MCF 10A (cell line): ENCODE data around the gene PALS2. TPM values are rescaled to one million over a fixed set of nuclear protein-coding genes. Genes with fewer than 3 reads are reported as not detected.

Source experiments
- Bru-seq: library from RNA; stranded (reverse); fragments of 400-500 nt; gene quantifications from one replicate; lab custom pipeline; 2021; lab: Mats Ljungman, UMichigan
- BruChase-seq, 2 experiments: library from RNA; stranded (reverse); fragments of 400-500 nt; gene quantifications; one replicate each; lab custom pipeline; 2021; lab: Mats Ljungman, UMichigan
- BruUV-seq: library from RNA; stranded (reverse); fragments of 400-500 nt; replicated peaks from 2 replicates; lab custom pipeline; 2021; lab: Mats Ljungman, UMichigan
- CTCF ChIA-PET: fragments of 300-600 bp; sonication (Branson Sonifier 250); formaldehyde crosslinking; extraction: SDS; loops from one replicate; lab custom pipeline; 2021; ENCODE audit warnings: antibody characterized with exemption, inconsistent platforms; lab: Yijun Ruan, JAX
- POLR2A ChIA-PET: fragments of 300-600, 350-650 bp; sonication (Branson Sonifier 250); formaldehyde crosslinking; extraction: SDS; loops from one replicate; lab custom pipeline; 2020; ENCODE audit warnings: antibody characterized with exemption, inconsistent platforms; lab: Yijun Ruan, JAX
- DNase-seq: peaks from one replicate; pipeline ENCODE4 v3.0.0-alpha.2; 2018; ENCODE audit not compliant: unreplicated experiment
- H3K27ac Mint-ChIP-seq: one replicate; pipeline ENCODE4 v1.8.0; 2022; ENCODE audit warnings: mild to moderate bottlenecking, low read depth, mixed read lengths; ENCODE audit not compliant: unreplicated experiment
- H3K27me3 Mint-ChIP-seq: one replicate; pipeline ENCODE4 v1.8.0; 2022; ENCODE audit warnings: mixed read lengths; ENCODE audit not compliant: insufficient read depth, unreplicated experiment
- H3K36me3 Mint-ChIP-seq: one replicate; pipeline ENCODE4 v1.8.0; 2022; ENCODE audit warnings: mild to moderate bottlenecking, moderate library complexity, mixed read lengths; ENCODE audit not compliant: insufficient read depth, unreplicated experiment
- H3K4me1 Mint-ChIP-seq: one replicate; pipeline ENCODE4 v1.8.0; 2022; ENCODE audit warnings: mixed read lengths; ENCODE audit not compliant: insufficient read depth, unreplicated experiment
- H3K4me3 Mint-ChIP-seq: one replicate; pipeline ENCODE4 v1.8.0; 2022; ENCODE audit warnings: mild to moderate bottlenecking, moderate library complexity, mixed read lengths; ENCODE audit not compliant: unreplicated experiment
- H3K9me3 Mint-ChIP-seq: one replicate; pipeline ENCODE4 v1.8.0; 2022; ENCODE audit warnings: mixed read lengths; ENCODE audit not compliant: unreplicated experiment
- intact Hi-C: fragments of 100-400 bp; cut with micrococcal nuclease; formaldehyde crosslinking; loops from 2 replicates; pipeline ENCODE4 v1.14.1; 2022
- long read RNA-seq: library from polyadenylated mRNA; stranded (forward); transcript quantifications from one replicate; pipeline ENCODE4 v2.0.0, GENCODE V29; 2022
- total RNA-seq: library from RNA; stranded (reverse); gene quantifications from 2 replicates; pipeline ENCODE4 v1.2.3, GENCODE V29; 2022
- TF ChIP-seq, protein P1 (sequence below): fragments of 200-600 bp; IDR thresholded peaks from one replicate; pipeline ENCODE4 v1.8.0; 2022; ENCODE audit warnings: antibody characterized with exemption, mild to moderate bottlenecking; ENCODE audit not compliant: unreplicated experiment

The PALS2 gene, protein sequence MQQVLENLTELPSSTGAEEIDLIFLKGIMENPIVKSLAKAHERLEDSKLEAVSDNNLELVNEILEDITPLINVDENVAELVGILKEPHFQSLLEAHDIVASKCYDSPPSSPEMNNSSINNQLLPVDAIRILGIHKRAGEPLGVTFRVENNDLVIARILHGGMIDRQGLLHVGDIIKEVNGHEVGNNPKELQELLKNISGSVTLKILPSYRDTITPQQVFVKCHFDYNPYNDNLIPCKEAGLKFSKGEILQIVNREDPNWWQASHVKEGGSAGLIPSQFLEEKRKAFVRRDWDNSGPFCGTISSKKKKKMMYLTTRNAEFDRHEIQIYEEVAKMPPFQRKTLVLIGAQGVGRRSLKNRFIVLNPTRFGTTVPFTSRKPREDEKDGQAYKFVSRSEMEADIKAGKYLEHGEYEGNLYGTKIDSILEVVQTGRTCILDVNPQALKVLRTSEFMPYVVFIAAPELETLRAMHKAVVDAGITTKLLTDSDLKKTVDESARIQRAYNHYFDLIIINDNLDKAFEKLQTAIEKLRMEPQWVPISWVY
- total RNA-seq (36.3 and 45.9 TPM in 2 replicates), Bru-seq, nascent RNA (percentile 78 among the genes with signal in this experiment), BruChase-seq, experiment 1, labeled RNA remaining after a 6-hour chase (percentile 61 among the genes with signal in this experiment), BruChase-seq, experiment 2, labeled RNA remaining after a 2-hour chase (percentile 70 among the genes with signal in this experiment)
- long read RNA-seq, full-length matches to known transcripts, result 14 of 27 reads
- long read RNA-seq, partial matches to known transcripts, result 5 of 27 reads
- long read RNA-seq, other reads (novel, unspliced or antisense), result 8 of 27 reads

DNA sequence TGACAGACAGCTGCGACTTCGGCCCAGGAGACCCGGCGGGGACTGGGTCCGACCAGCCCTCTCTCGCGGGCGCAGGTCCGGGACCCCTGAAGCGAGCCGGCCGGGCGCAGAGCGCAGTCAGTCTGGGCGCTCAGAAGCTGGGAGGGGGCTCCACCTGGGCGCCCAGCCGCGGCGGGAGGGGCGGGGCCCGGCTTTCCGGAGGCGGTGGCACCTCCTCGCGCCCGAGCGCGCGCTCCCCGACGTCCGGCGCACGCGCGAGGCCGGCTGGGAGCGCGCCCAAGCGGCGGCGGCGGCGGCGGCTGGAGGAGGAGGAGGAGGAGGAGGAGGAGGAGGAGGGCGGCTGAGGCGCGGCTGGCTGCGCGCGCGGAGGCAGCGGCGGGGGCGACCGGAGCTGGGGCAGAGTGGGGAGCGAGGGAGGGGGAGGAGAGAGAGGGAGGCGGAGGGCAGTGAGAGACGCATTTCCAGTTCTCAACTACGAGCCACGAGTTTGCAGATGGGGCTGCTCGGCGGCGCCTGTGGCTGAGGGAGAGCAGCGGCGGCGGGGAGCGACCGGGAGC, at the start of gene PALS2:
PALS2 (plus strand) TSS at position 456 of the 557 bp plus-strand sequence. CDS start 50,216 bp downstream, outside the sequence.
- Mint-ChIP-seq H3K4me1 (peaks cover 19% of the 10 kb centered on the region), H3K27me3 (peaks cover 28% of the 10 kb centered on the region), H3K27ac (peak within 1 kb of the TSS; percentile 95), H3K4me3 (peak within 1 kb of the TSS; percentile 99), H3K9me3 (no peaks in the 10 kb centered on the region), H3K36me3 (peaks cover 6% of the 10 kb centered on the region)
- no TSS peak for BruUV-seq
- TF ChIP-seq, protein P1, sequence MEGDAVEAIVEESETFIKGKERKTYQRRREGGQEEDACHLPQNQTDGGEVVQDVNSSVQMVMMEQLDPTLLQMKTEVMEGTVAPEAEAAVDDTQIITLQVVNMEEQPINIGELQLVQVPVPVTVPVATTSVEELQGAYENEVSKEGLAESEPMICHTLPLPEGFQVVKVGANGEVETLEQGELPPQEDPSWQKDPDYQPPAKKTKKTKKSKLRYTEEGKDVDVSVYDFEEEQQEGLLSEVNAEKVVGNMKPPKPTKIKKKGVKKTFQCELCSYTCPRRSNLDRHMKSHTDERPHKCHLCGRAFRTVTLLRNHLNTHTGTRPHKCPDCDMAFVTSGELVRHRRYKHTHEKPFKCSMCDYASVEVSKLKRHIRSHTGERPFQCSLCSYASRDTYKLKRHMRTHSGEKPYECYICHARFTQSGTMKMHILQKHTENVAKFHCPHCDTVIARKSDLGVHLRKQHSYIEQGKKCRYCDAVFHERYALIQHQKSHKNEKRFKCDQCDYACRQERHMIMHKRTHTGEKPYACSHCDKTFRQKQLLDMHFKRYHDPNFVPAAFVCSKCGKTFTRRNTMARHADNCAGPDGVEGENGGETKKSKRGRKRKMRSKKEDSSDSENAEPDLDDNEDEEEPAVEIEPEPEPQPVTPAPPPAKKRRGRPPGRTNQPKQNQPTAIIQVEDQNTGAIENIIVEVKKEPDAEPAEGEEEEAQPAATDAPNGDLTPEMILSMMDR, result no peak
- CTCF ChIA-PET, result interaction anchor here (0.6 to 1.2 kb wide), 5 partner anchors 91 to 977 kb away, joined by 3 to 5 read pairs (median 4); no protein-coding TSS in a partner anchor
- DNase-seq, result peak; percentile 73
- intact Hi-C loops, result loop anchor here (2.0 to 10.0 kb wide), 2 partner anchors 202 to 282 kb away; no protein-coding TSS in a partner anchor
- POLR2A ChIA-PET, result interaction anchor here (0.6 to 6.2 kb wide), 12 partner anchors 8 to 553 kb away, joined by 3 to 47 read pairs (median 4); partner anchors contain the start of genes CYCS and OSBPL3

DNA sequence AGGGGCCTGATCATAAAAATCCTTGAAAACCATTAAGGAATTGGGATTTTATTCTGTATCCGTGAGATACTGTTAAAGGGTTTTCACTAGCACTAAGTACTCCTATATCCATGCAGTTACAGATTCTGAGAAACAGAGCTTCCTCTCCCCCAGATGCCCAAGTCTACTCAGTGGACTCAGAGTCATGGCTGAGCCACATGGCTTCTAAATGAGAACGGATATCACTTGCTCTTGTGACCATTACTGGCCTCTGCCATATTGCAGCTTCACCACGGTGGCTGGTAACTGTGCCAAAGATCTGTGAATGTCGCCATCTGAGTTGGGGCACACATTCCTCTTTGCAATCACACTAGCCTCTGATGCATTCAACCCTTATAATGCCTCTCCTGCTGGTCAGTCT, 42.0 kb upstream of the PALS2 start:
- intact Hi-C loops, result no loop called here
- H3K36me3 Mint-ChIP-seq, result no peaks in the 10 kb centered on the region

DNA sequence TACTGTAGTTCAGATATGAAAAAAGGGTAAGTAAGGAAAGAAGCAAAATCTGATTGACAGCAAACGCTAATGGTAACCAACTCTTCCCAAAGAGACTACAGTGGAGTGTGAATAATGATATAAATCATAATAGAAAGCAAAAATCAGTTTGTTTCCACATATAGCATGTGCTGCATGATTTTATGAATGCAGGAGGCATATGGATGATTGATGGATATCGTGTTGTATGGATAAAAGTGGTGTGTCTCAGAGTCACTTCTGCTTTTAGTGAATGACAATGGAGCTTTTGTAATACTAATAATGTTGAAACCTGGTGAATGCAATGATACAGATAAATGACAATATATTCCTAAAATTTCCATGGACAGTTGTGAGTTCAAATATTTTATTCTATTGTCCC, 36.6 kb upstream of the PALS2 start:
- CTCF ChIA-PET, result no interaction called here
- H3K4me1 Mint-ChIP-seq, result no peaks in the 10 kb centered on the region
- no peaks in the 10 kb centered on the region for H3K9me3 Mint-ChIP-seq
- no TSS peak for BruUV-seq
- intact Hi-C loops, result no loop called here
- H3K27me3 Mint-ChIP-seq, result peaks cover 17% of the 10 kb centered on the region
- POLR2A ChIA-PET, result no interaction called here
- no peak overlapping the region for H3K4me3 Mint-ChIP-seq
- TF ChIP-seq, protein P1, result no peak
- H3K36me3 Mint-ChIP-seq, result no peaks in the 10 kb centered on the region
- H3K27ac Mint-ChIP-seq, result no peak overlapping the region
- DNase-seq, result no peak

More for the DNA sequence above, 42.0 kb upstream of the PALS2 start:
- ChIA-PET POLR2A (no interaction called here), CTCF (no interaction called here)
- no peaks in the 10 kb centered on the region for H3K9me3 Mint-ChIP-seq
- H3K4me3 Mint-ChIP-seq, result no peak overlapping the region
- TF ChIP-seq, protein P1, result no peak
- H3K27me3 Mint-ChIP-seq, result peaks cover 45% of the 10 kb centered on the region
- no peak overlapping the region for H3K27ac Mint-ChIP-seq
- BruUV-seq, result no TSS peak
- DNase-seq, result no peak
- no peaks in the 10 kb centered on the region for H3K4me1 Mint-ChIP-seq
